PC-3 (cell line): ENCODE data around the gene FGFRL1.

Experiments used
- CTCF ChIP-seq: fragments of 300-600 bp; sonication (generic); conservative IDR thresholded peaks from 2 replicates; pipeline ENCODE4 v1.5.1; 2017; ENCODE audit warnings: antibody characterized with exemption, low read depth, mild to moderate bottlenecking, low read length
- EZH2 ChIP-seq: fragments of 300-600 bp; sonication (generic); IDR thresholded peaks from one replicate; pipeline ENCODE4 v1.6.1; 2017; ENCODE audit warnings: antibody characterized with exemption, mild to moderate bottlenecking, low read length; ENCODE audit not compliant: unreplicated experiment
- EZH2phosphoT487 ChIP-seq: fragments of 300-600 bp; sonication (generic); IDR thresholded peaks from 2 replicates; pipeline ENCODE4 v1.6.1; 2018; ENCODE audit warnings: mild to moderate bottlenecking, antibody characterized with exemption, low read length, borderline replicate concordance

- TF ChIP-seq CTCF = no peak
- no peak for TF ChIP-seq EZH2phosphoT487
- no peak for TF ChIP-seq EZH2
These were observed 32.4 kb downstream of the FGFRL1 start for GRCh38 chr4:1043651-1044468.
